NCI-H748 treated with DMSO at 0.1 percent for 48 hours (cell line): ENCODE results near the gene GDPD5.

ENCODE experiments used
- DNase-seq: peaks from one replicate; lab custom pipeline; 2025; lab: John Stamatoyannopoulos, UW

The GDPD5 gene, protein sequence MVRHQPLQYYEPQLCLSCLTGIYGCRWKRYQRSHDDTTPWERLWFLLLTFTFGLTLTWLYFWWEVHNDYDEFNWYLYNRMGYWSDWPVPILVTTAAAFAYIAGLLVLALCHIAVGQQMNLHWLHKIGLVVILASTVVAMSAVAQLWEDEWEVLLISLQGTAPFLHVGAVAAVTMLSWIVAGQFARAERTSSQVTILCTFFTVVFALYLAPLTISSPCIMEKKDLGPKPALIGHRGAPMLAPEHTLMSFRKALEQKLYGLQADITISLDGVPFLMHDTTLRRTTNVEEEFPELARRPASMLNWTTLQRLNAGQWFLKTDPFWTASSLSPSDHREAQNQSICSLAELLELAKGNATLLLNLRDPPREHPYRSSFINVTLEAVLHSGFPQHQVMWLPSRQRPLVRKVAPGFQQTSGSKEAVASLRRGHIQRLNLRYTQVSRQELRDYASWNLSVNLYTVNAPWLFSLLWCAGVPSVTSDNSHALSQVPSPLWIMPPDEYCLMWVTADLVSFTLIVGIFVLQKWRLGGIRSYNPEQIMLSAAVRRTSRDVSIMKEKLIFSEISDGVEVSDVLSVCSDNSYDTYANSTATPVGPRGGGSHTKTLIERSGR

GRCh38 chr11:75525433-75526191 lies at the start of gene GDPD5:
Gene GDPD5, minus strand, starts transcription at chr11:75525941. Its CDS starts 48,206 bp downstream, at chr11:75477735.
- DNase-seq = peak; percentile 88

GRCh38 chr11:75574698-75575602 lies 49.2 kb upstream of the GDPD5 start:
- no peak for DNase-seq

- no peak for DNase-seq
These were observed 47.0 kb upstream of the GDPD5 start for GRCh38 chr11:75572744-75573143.

GRCh38 chr11:75571625-75572024 lies 45.9 kb upstream of the GDPD5 start:
- no peak for DNase-seq

DNA sequence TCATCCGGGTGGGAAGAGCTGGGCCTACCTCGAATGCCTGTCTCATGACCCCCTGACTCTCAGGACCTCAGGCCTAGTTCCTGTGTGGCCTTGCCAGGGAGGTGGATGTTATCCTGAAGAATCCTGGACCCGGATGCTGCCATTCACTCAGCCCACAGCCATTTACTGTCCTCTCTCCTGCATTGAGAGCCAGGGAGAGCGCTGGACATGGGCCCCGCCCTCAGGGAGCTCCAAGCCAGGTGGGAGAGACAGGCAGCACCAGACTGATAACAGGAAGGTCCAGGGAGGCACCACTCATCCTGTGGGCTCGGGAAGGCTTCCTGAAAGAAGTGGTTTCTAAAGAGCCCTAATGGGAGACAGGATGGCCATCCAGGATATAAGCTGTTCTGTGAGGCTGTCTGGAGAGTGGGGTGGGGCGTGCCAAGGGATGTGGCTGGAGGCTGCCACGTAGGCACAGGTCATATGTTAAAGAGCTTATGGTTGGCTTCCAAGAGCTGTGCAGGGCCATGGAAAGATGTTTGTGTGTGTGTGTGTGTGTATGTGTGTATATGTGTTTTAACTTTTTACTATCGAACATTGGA lies 44.9 kb upstream of the GDPD5 start:
- no peak for DNase-seq

- no peak for DNase-seq
These were observed 43.0 kb upstream of the GDPD5 start for GRCh38 chr11:75568616-75569219.

DNA sequence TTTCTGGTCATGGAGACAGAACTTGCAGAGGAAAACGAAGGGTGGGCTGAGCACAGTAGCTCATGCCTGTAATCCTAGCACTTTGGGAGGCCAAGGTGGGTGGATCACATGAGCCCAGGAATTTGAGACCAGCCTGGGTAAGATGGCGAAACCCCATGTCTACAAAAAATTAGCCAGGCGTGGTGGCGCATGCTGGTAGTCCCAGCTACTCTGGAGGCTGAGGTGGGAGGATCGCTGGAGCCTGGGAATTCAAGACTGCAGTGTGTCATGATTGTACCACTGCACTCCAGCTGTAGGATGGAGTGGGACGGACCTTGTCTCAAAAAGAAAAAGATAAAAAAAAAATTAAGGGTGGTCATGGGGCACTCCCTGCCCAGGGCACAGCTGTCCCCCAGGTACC lies 42.2 kb upstream of the GDPD5 start:
- no peak for DNase-seq

- no peak for DNase-seq
These were observed 41.1 kb upstream of the GDPD5 start for GRCh38 chr11:75566763-75567279.

DNA sequence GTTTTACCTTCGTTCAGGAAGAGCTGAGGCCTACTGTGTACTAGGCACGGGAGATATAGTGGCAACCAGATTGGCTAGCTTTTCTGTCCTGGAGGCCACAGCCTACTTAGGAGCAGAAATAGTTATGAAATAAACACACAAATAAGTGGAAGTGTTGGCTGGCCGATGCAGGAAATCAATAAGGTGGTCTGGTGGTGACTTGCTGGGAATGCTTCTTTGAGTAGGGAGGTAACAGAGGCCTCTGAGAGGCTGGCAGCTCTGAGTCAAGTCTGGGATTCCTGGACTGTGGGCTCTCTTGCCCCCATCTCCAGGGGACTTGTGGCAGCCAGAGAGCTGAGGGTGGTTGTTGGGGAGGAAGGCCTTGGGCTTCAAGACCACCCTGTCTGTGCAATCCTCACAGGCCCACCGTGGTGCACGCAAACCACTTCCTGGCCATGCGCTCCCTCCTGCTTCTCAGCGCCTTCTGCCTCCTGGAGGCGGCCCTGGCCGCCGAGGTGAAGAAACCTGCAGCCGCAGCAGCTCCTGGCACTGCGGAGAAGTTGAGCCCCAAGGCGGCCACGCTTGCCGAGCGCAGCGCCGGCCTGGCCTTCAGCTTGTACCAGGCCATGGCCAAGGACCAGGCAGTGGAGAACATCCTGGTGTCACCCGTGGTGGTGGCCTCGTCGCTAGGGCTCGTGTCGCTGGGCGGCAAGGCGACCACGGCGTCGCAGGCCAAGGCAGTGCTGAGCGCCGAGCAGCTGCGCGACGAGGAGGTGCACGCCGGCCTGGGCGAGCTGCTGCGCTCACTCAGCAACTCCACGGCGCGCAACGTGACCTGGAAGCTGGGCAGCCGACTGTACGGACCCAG lies 40.4 kb upstream of the GDPD5 start:
- DNase-seq = no peak

- DNase-seq = no peak
These were observed 39.6 kb upstream of the GDPD5 start for GRCh38 chr11:75565221-75565814.

- no peak for DNase-seq
These were observed 38.3 kb upstream of the GDPD5 start for GRCh38 chr11:75563978-75564552.

DNA sequence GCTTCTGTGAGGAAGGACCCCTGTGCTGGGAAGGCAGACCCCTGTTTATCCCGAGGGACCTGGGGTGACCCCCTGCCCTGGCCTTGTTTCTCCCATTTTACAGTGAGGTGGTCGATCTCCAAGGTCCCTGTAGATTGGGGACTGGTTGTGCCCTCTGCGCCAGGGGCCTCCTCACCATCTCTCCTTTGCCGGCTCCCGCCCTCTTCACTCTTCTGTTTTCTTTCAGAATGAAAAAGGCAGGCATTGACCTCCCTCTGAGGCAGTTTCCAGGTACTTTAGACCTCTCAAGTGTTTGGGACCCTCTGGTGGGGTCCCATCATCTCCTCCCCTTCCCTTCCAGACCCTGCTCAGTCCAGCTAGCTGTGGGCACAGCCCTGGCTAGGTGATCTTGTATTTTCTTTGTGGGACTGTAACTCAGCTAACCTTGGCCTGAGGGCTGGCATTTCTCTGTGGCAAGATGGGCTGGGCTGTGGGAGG lies 37.8 kb upstream of the GDPD5 start:
- DNase-seq = no peak

GRCh38 chr11:75562836-75563484 lies 37.2 kb upstream of the GDPD5 start:
- no peak for DNase-seq

GRCh38 chr11:75562048-75562835 lies 36.5 kb upstream of the GDPD5 start, which contains the start of gene SERPINH1:
Gene SERPINH1, plus strand, starts transcription at chr11:75562253. Its CDS starts 4,097 bp downstream, at chr11:75566350.
- DNase-seq = peak; percentile 63

DNA sequence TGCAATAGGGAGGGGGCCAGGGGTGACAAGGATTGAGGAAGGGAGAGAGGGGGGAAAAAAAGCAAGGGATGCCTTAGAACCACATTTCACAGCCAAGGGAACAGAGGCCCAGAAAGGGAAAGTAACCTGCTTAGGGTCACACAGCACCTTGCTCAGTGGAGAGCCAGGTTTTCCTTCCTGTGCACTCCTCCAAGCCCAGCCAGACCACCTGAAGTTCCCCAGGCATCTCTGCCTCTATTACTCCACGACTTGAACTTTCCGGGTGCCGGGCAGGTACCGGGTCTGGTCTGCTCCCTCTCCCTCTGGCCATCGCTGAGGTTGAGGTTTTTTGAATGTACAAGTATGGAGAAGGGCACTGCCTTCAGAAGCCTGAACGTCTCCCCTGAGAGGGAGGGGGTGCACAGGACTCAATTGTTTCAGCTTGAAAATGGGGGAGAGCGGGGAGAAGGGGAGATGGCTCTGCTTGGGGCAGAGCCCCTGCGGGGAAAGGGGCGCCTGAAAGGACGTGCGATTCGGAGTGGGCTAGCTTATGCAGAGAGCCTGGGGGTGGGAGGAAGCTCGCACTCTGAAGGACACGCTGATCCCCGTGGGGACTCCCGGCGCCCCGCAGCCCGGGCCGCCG lies 35.8 kb upstream of the GDPD5 start:
- DNase-seq = no peak

GRCh38 chr11:75560644-75561043 lies 34.9 kb upstream of the GDPD5 start:
- DNase-seq = no peak
